ENCODE data around the gene OPCML. TPM values are rescaled to one million over a fixed set of nuclear protein-coding genes. Genes with fewer than 3 reads are reported as not detected.

The OPCML gene
- total RNA-seq, 1 experiment from 2014 or later = not detected

GRCh38 chr11:133443206-133443747 lies 89.0 kb downstream of the OPCML start:
- no peak for DNase-seq
- Mint-ChIP-seq H3K9me3 (ENCODE audit: unreplicated experiment) (no peaks in the 10 kb centered on the region), H3K27ac (ENCODE audit: unreplicated experiment) (no peak overlapping the region), H3K4me3 (ENCODE audit: unreplicated experiment) (no peak overlapping the region), H3K27me3 (ENCODE audit: insufficient read depth, unreplicated experiment) (no peaks in the 10 kb centered on the region), H3K36me3 (ENCODE audit: insufficient read depth, unreplicated experiment) (no peaks in the 10 kb centered on the region), H3K4me1 (ENCODE audit: low read depth, unreplicated experiment) (no peaks in the 10 kb centered on the region)
- Histone ChIP-seq H3K4me1 (no peaks in the 10 kb centered on the region), H3K9me3 (peaks cover 6% of the 10 kb centered on the region; the same call in 1 of the 2 replicates), H3K36me3 (ENCODE audit: control insufficient read depth, insufficient read depth, low read length) (no peaks in the 10 kb centered on the region), H3K27me3 (replicated peaks; ENCODE audit: control insufficient read depth, insufficient read depth, low read length) (no peaks in the 10 kb centered on the region), H3K4me3 (ENCODE audit: low read depth, low read length) (no peak overlapping the region)
- TF ChIP-seq CTCF (IDR thresholded peaks at IDR 0.05; ENCODE audit: insufficient read depth in 1 of 2, low read depth in 1 of 2, low read length in 1 of 2, severe bottlenecking in 1 of 2, unreplicated experiment in 1 of 2) = no peak
- CTCF ChIA-PET = no interaction called here
- no TSS peak for BruUV-seq (replicated peaks)
- intact Hi-C loops (cut with micrococcal nuclease; ENCODE audit: unreplicated experiment) = no loop called here
- POLR2A ChIA-PET = no interaction called here

DNA sequence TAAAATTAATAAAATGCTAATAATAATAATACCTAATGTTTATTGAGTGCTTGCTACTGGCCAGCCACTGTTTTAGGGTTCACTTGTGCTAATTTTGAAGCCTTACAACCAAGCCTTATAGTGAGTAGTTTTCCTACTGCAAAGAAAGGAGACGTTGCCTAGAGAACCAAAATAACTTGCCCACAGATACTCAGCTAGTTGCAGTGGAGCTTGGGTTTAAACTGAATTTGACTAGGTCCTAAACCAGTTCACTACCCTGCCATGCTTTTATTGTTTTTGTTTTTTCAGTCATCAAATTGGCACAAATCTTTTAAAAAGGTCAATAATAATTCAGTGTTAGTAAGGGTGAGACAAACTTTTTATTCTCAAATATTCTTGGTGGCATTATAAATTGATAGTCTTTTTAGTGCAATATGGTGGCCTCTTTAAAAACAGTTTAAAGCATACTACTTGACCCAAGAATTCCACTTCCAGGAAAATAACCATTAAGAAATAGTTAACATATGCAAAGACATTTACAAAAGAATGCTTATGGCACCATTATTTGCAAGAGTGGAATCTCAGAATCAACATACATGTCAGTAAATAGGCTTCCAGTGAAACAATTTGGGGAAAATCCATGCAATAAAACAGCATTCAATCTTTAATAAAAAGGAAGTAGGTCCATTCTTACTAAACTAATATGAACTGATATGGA lies 90.2 kb downstream of the OPCML start:
- H3K36me3 ChIP-seq (ENCODE audit: control insufficient read depth, insufficient read depth, low read length) = no peaks in the 10 kb centered on the region
- H3K9me3 Mint-ChIP-seq (ENCODE audit: unreplicated experiment) = no peaks in the 10 kb centered on the region
- intact Hi-C loops (cut with micrococcal nuclease; ENCODE audit: unreplicated experiment) = no loop called here
- BruUV-seq (replicated peaks) = no TSS peak
- H3K36me3 Mint-ChIP-seq (ENCODE audit: insufficient read depth, unreplicated experiment) = no peaks in the 10 kb centered on the region
- no peaks in the 10 kb centered on the region for H3K27me3 ChIP-seq (replicated peaks; ENCODE audit: control insufficient read depth, insufficient read depth, low read length)
- no peak for TF ChIP-seq CTCF (IDR thresholded peaks at IDR 0.05; ENCODE audit: insufficient read depth in 1 of 2, low read depth in 1 of 2, low read length in 1 of 2, severe bottlenecking in 1 of 2, unreplicated experiment in 1 of 2)
- H3K4me1 ChIP-seq = no peaks in the 10 kb centered on the region
- no peaks in the 10 kb centered on the region for H3K4me1 Mint-ChIP-seq (ENCODE audit: low read depth, unreplicated experiment)
- POLR2A ChIA-PET = no interaction called here
- no peak for DNase-seq
- H3K27ac Mint-ChIP-seq (ENCODE audit: unreplicated experiment) = no peak overlapping the region
- H3K27me3 Mint-ChIP-seq (ENCODE audit: insufficient read depth, unreplicated experiment) = peaks cover 4% of the 10 kb centered on the region
- H3K4me3 ChIP-seq (ENCODE audit: low read depth, low read length) = no peak overlapping the region
- CTCF ChIA-PET = no interaction called here
- H3K9me3 ChIP-seq = no peaks in the 10 kb centered on the region
- H3K4me3 Mint-ChIP-seq (ENCODE audit: unreplicated experiment) = no peak overlapping the region

GRCh38 chr11:133425992-133426391 lies 106.3 kb downstream of the OPCML start:
- Histone ChIP-seq H3K27me3 (replicated peaks; ENCODE audit: control insufficient read depth, insufficient read depth, low read length) (no peaks in the 10 kb centered on the region), H3K9me3 (no peaks in the 10 kb centered on the region; the same call in 1 of the 2 replicates), H3K4me1 (no peaks in the 10 kb centered on the region), H3K4me3 (ENCODE audit: low read depth, low read length) (no peak overlapping the region), H3K36me3 (ENCODE audit: control insufficient read depth, insufficient read depth, low read length) (no peaks in the 10 kb centered on the region)
- CTCF ChIA-PET = no interaction called here
- Mint-ChIP-seq H3K4me1 (ENCODE audit: low read depth, unreplicated experiment) (no peaks in the 10 kb centered on the region), H3K4me3 (ENCODE audit: unreplicated experiment) (no peak overlapping the region), H3K27me3 (ENCODE audit: insufficient read depth, unreplicated experiment) (peaks cover 5% of the 10 kb centered on the region), H3K27ac (ENCODE audit: unreplicated experiment) (no peak overlapping the region), H3K9me3 (ENCODE audit: unreplicated experiment) (no peaks in the 10 kb centered on the region), H3K36me3 (ENCODE audit: insufficient read depth, unreplicated experiment) (no peaks in the 10 kb centered on the region)
- no peak for DNase-seq
- intact Hi-C loops (cut with micrococcal nuclease; ENCODE audit: unreplicated experiment) = no loop called here
- POLR2A ChIA-PET = no interaction called here
- TF ChIP-seq CTCF (IDR thresholded peaks at IDR 0.05; ENCODE audit: insufficient read depth in 1 of 2, low read depth in 1 of 2, low read length in 1 of 2, severe bottlenecking in 1 of 2, unreplicated experiment in 1 of 2) = no peak
- BruUV-seq (replicated peaks) = no TSS peak
